Endothelial cell of umbilical vein (primary cell): ENCODE data around the gene RIPK3. TPM values are rescaled to one million over a fixed set of nuclear protein-coding genes. Genes with fewer than 3 reads are reported as not detected.
A peak's percentile ranks its signal among the peaks of the same experiment; 100 is the strongest.

Experiments
- BruUV-seq: library from RNA; stranded (reverse); fragments of 400-500 nt; replicated peaks from 2 replicates; lab custom pipeline; 2021; lab: Mats Ljungman, UMichigan
- CTCF ChIA-PET: fragments of 300-600, 350-600 bp; sonication (Branson Sonifier 250); formaldehyde crosslinking; loops from one replicate; lab custom pipeline; 2021; ENCODE audit warnings: antibody characterized with exemption, inconsistent platforms; lab: Charles Lee
- POLR2A ChIA-PET: fragments of 300-600, 350-600 bp; sonication (Branson Sonifier 250); formaldehyde crosslinking; loops from one replicate; lab custom pipeline; 2021; ENCODE audit warnings: antibody characterized with exemption, inconsistent platforms; lab: Charles Lee
- DNase-seq: peaks from one replicate; pipeline ENCODE4 v3.0.0-alpha.2; 2011; ENCODE audit warnings: low read depth, low spot score
- FAIRE-seq: peaks from 2 replicates; lab custom pipeline; 2011; peaks lifted over from hg19 to GRCh38; lab: Jason Lieb, UNC
- H2AFZ ChIP-seq: 2 replicates; pipeline ENCODE4 v1.6.0; 2012; ENCODE audit warnings: low read depth, low read length, control low read depth, inconsistent platforms
- H3K27ac ChIP-seq: 2 replicates; pipeline ENCODE4 v1.5.1; 2011; ENCODE audit warnings: low read depth, mild to moderate bottlenecking, control low read depth, low read length, moderate library complexity; ENCODE audit not compliant: insufficient read depth
- H3K27me3 ChIP-seq, 2 experiments: 2 replicates each; pipeline versions ENCODE4 v1.6.0 to v1.6.1; 2011; ENCODE audit warnings: low read length in 2 of 2, mixed read lengths in 1 of 2; ENCODE audit not compliant: control insufficient read depth in 2 of 2, insufficient read depth in 2 of 2
- H3K36me3 ChIP-seq, 2 experiments: 2 replicates in 1 of 2; 3 replicates in 1 of 2; pipeline ENCODE4 v1.5.1; 2011; ENCODE audit warnings: low read length in 2 of 2, mild to moderate bottlenecking in 1 of 2, moderate library complexity in 1 of 2; ENCODE audit not compliant: control insufficient read depth in 2 of 2, insufficient read depth in 2 of 2; ENCODE audit errors: extremely low read depth in 1 of 2
- H3K4me1 ChIP-seq: 3 replicates; pipeline ENCODE4 v1.5.1; 2011; ENCODE audit warnings: mild to moderate bottlenecking, low read length; ENCODE audit not compliant: control insufficient read depth, insufficient read depth; ENCODE audit errors: extremely low read depth
- H3K4me2 ChIP-seq: 2 replicates; pipeline ENCODE4 v1.6.1; 2011; ENCODE audit warnings: low read length, control low read depth, mixed read lengths; ENCODE audit not compliant: insufficient read depth
- H3K4me3 ChIP-seq, 3 experiments: fragments of 200-600 bp in 1 of 3; sonication (generic), shearing (Covaris generic) in 1 of 3; replicated peaks in 1 of 3; 2 replicates each; pipeline ENCODE4 v1.5.1; 2011 to 2016; ENCODE audit warnings: control low read depth in 3 of 3, low read length in 3 of 3, mild to moderate bottlenecking in 2 of 3, inconsistent platforms in 1 of 3, low read depth in 1 of 3, moderate library complexity in 1 of 3; ENCODE audit not compliant: insufficient read depth in 1 of 3
- H3K79me2 ChIP-seq: 2 replicates; pipeline ENCODE4 v1.6.0; 2012; ENCODE audit warnings: low read length, inconsistent platforms; ENCODE audit not compliant: control insufficient read depth, insufficient read depth
- H3K9ac ChIP-seq: replicated peaks from 2 replicates; pipeline ENCODE3; 2011; ENCODE audit warnings: low read length, control low read depth; ENCODE audit not compliant: insufficient read depth; ENCODE audit errors: extremely low read depth
- H3K9me1 ChIP-seq: replicated peaks from 3 replicates; pipeline ENCODE4 v1.6.0; 2011; ENCODE audit warnings: mild to moderate bottlenecking, low read length; ENCODE audit not compliant: control insufficient read depth, insufficient read depth; ENCODE audit errors: extremely low read depth
- H3K9me3 ChIP-seq: replicated peaks from 2 replicates; pipeline ENCODE4 v1.5.1; 2012; ENCODE audit warnings: low read length, inconsistent platforms; ENCODE audit not compliant: control insufficient read depth, insufficient read depth
- H4K20me1 ChIP-seq: replicated peaks from 2 replicates; pipeline ENCODE3; 2011; ENCODE audit warnings: mild to moderate bottlenecking, low read length; ENCODE audit not compliant: control insufficient read depth, insufficient read depth; ENCODE audit errors: extremely low read depth
- CTCF ChIP-seq, 2 donors: IDR thresholded peaks; 1 replicate in 1 of 2; 2 replicates in 1 of 2; pipeline ENCODE4 v1.5.1; 2011; ENCODE audit warnings: low read length in 2 of 2, mild to moderate bottlenecking in 2 of 2, moderate library complexity in 2 of 2, control low read depth in 1 of 2, inconsistent platforms in 1 of 2, low read depth in 1 of 2; ENCODE audit not compliant: insufficient read depth in 1 of 2; ENCODE audit errors: extremely low read depth in 1 of 2
- FOS ChIP-seq: IDR thresholded peaks from 2 replicates; pipeline ENCODE4 v1.6.1; 2011; ENCODE audit warnings: mild to moderate bottlenecking, low read length, moderate library complexity, borderline replicate concordance; ENCODE audit not compliant: insufficient read depth
- dilution Hi-C: fragments of 300-500 bp; cut with MboI; formaldehyde crosslinking; loops from one replicate; pipeline ENCODE4 v1.15.0; 2019; ENCODE audit warnings: low sequenced_read_pairs; ENCODE audit not compliant: extremely low pct_ligation_motif_present
- intact Hi-C: fragments of 100-400 bp; cut with micrococcal nuclease; formaldehyde crosslinking; loops from one replicate; pipeline ENCODE4 v1.10.0; 2022
- polyA plus RNA-seq, 4 experiments: library from polyadenylated mRNA; depleted of rRNA in 3 of 4; stranded (reverse) in 3 of 4; unstranded in 1 of 4; fragments of >200 nt; gene quantifications; 2 replicates each; pipeline versions ENCODE4 v1.2.1 to v1.2.3, GENCODE V29; 2011 to 2012; ENCODE audit warnings: missing spikeins in 1 of 4
- total RNA-seq: library from RNA; stranded (reverse); gene quantifications from 2 replicates; pipeline ENCODE4 v1.2.3, GENCODE V29; 2021

The RIPK3 gene
- total and polyA plus RNA-seq, 2 donors (not counting 3 experiments of a cell fraction or from before 2014, with no cell fraction given) = 3.1 to 5.1 TPM

DNA sequence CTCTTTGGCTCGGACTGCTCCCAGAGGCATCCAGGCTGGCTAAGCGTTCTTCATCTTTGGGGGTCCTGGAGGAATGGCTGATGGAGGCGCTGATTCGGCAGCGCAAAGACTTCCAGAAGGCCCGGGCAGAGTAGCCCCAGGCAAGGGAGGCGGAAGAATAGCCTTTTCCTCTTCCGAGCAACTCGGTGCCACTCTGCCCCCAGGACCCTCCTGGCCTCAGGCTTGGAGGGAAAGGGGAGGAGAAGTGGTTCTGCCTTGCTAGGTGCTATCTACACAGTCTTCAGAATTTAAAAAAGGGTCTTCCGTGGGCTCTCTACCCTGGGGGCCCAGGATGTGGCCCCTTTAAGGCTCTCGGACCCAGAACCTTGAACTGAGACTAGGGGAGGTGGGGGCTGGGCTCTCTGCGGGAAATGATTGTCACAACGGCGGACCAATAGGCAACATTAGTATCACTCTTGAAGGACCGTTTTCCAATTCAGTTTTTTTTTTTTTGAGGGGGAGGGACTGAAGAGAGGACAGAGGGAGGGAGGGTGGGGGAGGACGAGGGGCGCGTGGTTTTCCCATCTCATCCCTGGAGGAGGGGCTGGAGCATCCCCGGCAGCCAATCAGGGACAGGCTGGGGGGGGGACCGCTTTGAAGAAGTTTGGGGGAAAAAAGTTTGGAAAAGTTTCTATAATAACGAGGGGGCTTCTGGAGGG lies 27.9 kb upstream of the RIPK3 start, which contains the start of gene NFATC4:
TSS of gene NFATC4 (plus strand) at position 671 of the 698 bp plus-strand sequence. CDS start 157 bp downstream, outside the sequence.
- H3K9ac ChIP-seq = peak within 1 kb of the TSS; percentile 90

More for the DNA sequence above, 27.9 kb upstream of the RIPK3 start, which contains the start of gene NFATC4:
- ChIA-PET POLR2A (no interaction called here), CTCF (interaction anchor here (1.4 to 5.5 kb wide), 5 partner anchors 34 to 69 kb away, joined by 3 to 44 read pairs (median 4); partner anchors contain the start of genes ADCY4 and CIDEB)
- H3K4me1 ChIP-seq = peaks cover 27% of the 10 kb centered on the region
- BruUV-seq = no TSS peak
- H3K27ac ChIP-seq = peak within 1 kb of the TSS; percentile 90
- H3K4me3 ChIP-seq = peak within 1 kb of the TSS; percentile 60 to 96 (median 89)
- H3K4me2 ChIP-seq = peak within 1 kb of the TSS; percentile 84
- H3K79me2 ChIP-seq = peaks cover 10% of the 10 kb centered on the region
- TF ChIP-seq CTCF (IDR thresholded peaks at IDR 0.05; ENCODE audit: extremely low read depth in 1 of 2, insufficient read depth in 1 of 2, low read depth in 1 of 2, low read length in 2 of 2) (no peak), FOS (no peak)
- dilution Hi-C loops (no loop called here), intact Hi-C loops (loop anchor here (2.0 to 5.0 kb wide), 2 partner anchors 125 to 220 kb away; partner anchors contain the start of genes PSME2, RNF31 and TINF2)
- H3K9me1 ChIP-seq = no peaks in the 10 kb centered on the region
- DNase-seq = peak; percentile 88
- H2AFZ ChIP-seq = peak within 1 kb of the TSS; percentile 76
- H3K36me3 ChIP-seq = peaks cover 4 to 7% of the 10 kb centered on the region in 2 experiments
- H4K20me1 ChIP-seq = no peaks in the 10 kb centered on the region
- H3K27me3 ChIP-seq = no peaks in the 10 kb centered on the region
- no peak for FAIRE-seq
- H3K9me3 ChIP-seq = no peaks in the 10 kb centered on the region
